Activated T-helper 1 cell treated with anti-CD3 and anti-CD28 coated beads, Interleukin-12 subunit alpha, Interleukin-12 subunit beta, Interleukin-2, Interleukin-4 antibody, amounts not matched to agents 30 ng/mL and 10 ng/mL and 1 ng/mL, durations not matched to agents 14 hours and 24 hours and 36 hours (primary cell): ENCODE measurements around the gene PLSCR4. TPM values are rescaled to one million over a fixed set of nuclear protein-coding genes. Genes with fewer than 3 reads are reported as not detected.

Experiments used
- DNase-seq: peaks from one replicate; pipeline ENCODE4 v3.0.0; 2021; ENCODE audit warnings: low spot score
- H3K27ac Mint-ChIP-seq: one replicate; pipeline ENCODE4 v1.8.0; 2021; ENCODE audit warnings: mild to moderate bottlenecking, mixed read lengths
- H3K27me3 Mint-ChIP-seq: one replicate; pipeline ENCODE4 v1.8.0; 2022; ENCODE audit warnings: mild to moderate bottlenecking, moderate library complexity, mixed read lengths; ENCODE audit not compliant: insufficient read depth
- H3K36me3 Mint-ChIP-seq: one replicate; pipeline ENCODE4 v1.8.0; 2021; ENCODE audit warnings: low read depth, mixed read lengths
- H3K4me1 Mint-ChIP-seq: one replicate; pipeline ENCODE4 v1.8.0; 2021; ENCODE audit warnings: low read depth, mixed read lengths
- H3K4me3 Mint-ChIP-seq: one replicate; pipeline ENCODE4 v1.8.0; 2021; ENCODE audit warnings: mild to moderate bottlenecking, moderate library complexity, mixed read lengths
- H3K9me3 Mint-ChIP-seq: one replicate; pipeline ENCODE4 v1.8.0; 2021; ENCODE audit warnings: mixed read lengths
- intact Hi-C: fragments of 100-400 bp; cut with micrococcal nuclease; formaldehyde crosslinking; loops from one replicate; pipeline ENCODE4 v1.15.1; 2024
- total RNA-seq: library from RNA; stranded (reverse); gene quantifications from 2 replicates; pipeline ENCODE4 v1.2.3, GENCODE V29; 2022

The PLSCR4 gene
- total RNA-seq, 1 donor from 2014 or later = not detected

DNA sequence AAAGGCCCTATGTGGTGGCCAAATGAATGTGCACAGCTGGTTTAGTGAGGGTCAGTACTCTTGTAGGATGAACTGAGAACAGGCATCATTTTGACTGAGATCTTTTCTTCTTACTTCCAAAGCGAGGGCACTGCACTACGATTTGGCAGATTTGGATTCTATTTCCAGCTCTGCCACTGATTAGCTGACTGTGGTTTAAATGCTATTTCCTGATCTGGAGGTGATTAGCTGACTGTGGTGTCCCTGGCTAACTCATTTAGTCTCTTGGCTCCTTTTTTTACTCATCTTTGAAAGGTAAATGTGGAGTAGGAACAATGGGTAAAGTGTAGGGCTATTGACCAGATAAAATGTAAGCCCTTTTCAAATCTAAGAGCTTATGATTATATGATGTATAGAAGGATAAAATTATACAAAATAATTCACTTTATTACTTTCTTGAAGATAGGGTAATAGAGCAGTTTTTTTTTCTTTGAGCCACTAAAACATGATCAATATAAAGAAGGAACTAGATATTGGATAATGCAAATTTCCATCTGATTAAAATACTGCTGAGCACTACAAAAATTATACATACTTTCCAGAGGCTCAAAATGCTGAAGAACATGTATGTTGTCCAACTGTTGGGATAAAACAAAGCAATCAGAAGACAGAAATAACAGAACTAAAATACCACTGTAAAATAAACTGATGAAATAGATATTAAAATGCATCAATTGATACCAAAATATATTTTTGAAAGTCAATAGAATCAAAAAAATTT is 50.3 kb downstream of the PLSCR4 start:
- Mint-ChIP-seq H3K4me1 (no peaks in the 10 kb centered on the region), H3K9me3 (no peaks in the 10 kb centered on the region), H3K27ac (no peak overlapping the region), H3K27me3 (peaks cover 16% of the 10 kb centered on the region), H3K36me3 (no peaks in the 10 kb centered on the region), H3K4me3 (no peak overlapping the region)
- DNase-seq = no peak
- intact Hi-C loops = no loop called here

GRCh38 chr3:146199762-146200161 is 51.1 kb downstream of the PLSCR4 start:
- H3K27me3 Mint-ChIP-seq = peaks cover 16% of the 10 kb centered on the region
- intact Hi-C loops = no loop called here
- no peak overlapping the region for H3K27ac Mint-ChIP-seq
- DNase-seq = no peak
- H3K4me3 Mint-ChIP-seq = no peak overlapping the region
- no peaks in the 10 kb centered on the region for H3K36me3 Mint-ChIP-seq
- H3K9me3 Mint-ChIP-seq = no peaks in the 10 kb centered on the region
- H3K4me1 Mint-ChIP-seq = no peaks in the 10 kb centered on the region

DNA sequence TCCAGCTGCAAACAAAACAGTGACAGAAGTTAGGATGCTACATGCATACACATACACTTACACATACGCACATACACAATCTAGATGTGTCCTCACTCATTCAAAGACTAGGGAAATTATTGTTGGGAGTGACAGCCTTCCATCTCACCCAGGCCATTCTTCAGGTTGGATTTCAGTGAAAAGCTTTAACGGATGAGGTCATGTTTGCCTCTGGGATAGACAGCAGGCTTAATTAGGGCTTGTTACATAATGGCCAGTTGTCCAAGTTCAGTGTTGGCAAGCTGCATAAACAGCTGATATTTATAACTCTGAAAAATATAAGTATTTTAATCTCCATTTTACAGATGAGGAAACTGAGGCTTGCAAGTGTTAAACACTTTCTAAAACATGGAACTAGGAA is 54.1 kb downstream of the PLSCR4 start:
- Mint-ChIP-seq H3K9me3 (no peaks in the 10 kb centered on the region), H3K27ac (no peak overlapping the region), H3K27me3 (peaks cover 12% of the 10 kb centered on the region), H3K36me3 (no peaks in the 10 kb centered on the region), H3K4me1 (no peaks in the 10 kb centered on the region), H3K4me3 (no peak overlapping the region)
- DNase-seq = no peak
- intact Hi-C loops = no loop called here

GRCh38 chr3:146195605-146196004 is 55.3 kb downstream of the PLSCR4 start:
- no peaks in the 10 kb centered on the region for H3K36me3 Mint-ChIP-seq

GRCh38 chr3:146195030-146195429 is 55.9 kb downstream of the PLSCR4 start:
- intact Hi-C loops = no loop called here
- H3K4me1 Mint-ChIP-seq = no peaks in the 10 kb centered on the region
- H3K9me3 Mint-ChIP-seq = no peaks in the 10 kb centered on the region
- H3K4me3 Mint-ChIP-seq = no peak overlapping the region
- H3K27me3 Mint-ChIP-seq = peaks cover 12% of the 10 kb centered on the region
- H3K27ac Mint-ChIP-seq = no peak overlapping the region
- H3K36me3 Mint-ChIP-seq = no peaks in the 10 kb centered on the region
- no peak for DNase-seq

More at GRCh38 chr3:146195605-146196004, 55.3 kb downstream of the PLSCR4 start:
- no peak for DNase-seq
- H3K27ac Mint-ChIP-seq = no peak overlapping the region
- peaks cover 12% of the 10 kb centered on the region for H3K27me3 Mint-ChIP-seq
- H3K4me1 Mint-ChIP-seq = no peaks in the 10 kb centered on the region
- H3K9me3 Mint-ChIP-seq = no peaks in the 10 kb centered on the region
- intact Hi-C loops = no loop called here
- no peak overlapping the region for H3K4me3 Mint-ChIP-seq

- Mint-ChIP-seq H3K9me3 (no peaks in the 10 kb centered on the region), H3K36me3 (no peaks in the 10 kb centered on the region), H3K4me1 (no peaks in the 10 kb centered on the region), H3K4me3 (no peak overlapping the region), H3K27me3 (peaks cover 11% of the 10 kb centered on the region), H3K27ac (no peak overlapping the region)
- intact Hi-C loops = no loop called here
- no peak for DNase-seq
Observed at GRCh38 chr3:146191051-146191450, 59.9 kb downstream of the PLSCR4 start.

GRCh38 chr3:146189519-146190173 is 61.3 kb downstream of the PLSCR4 start:
- H3K27ac Mint-ChIP-seq = no peak overlapping the region
- H3K9me3 Mint-ChIP-seq = no peaks in the 10 kb centered on the region
- H3K36me3 Mint-ChIP-seq = no peaks in the 10 kb centered on the region
- no peaks in the 10 kb centered on the region for H3K4me1 Mint-ChIP-seq
- no peak for DNase-seq
- peaks cover 13% of the 10 kb centered on the region for H3K27me3 Mint-ChIP-seq
- no peak overlapping the region for H3K4me3 Mint-ChIP-seq
- intact Hi-C loops = loop anchor here (1.0 kb wide), 2 partner anchors 388 to 452 kb away; no protein-coding TSS in a partner anchor

- intact Hi-C loops = loop anchor here (2.0 kb wide), 1 partner anchor 123 kb away; no protein-coding TSS in a partner anchor
- no peak overlapping the region for H3K4me3 Mint-ChIP-seq
- DNase-seq = no peak
- H3K27ac Mint-ChIP-seq = no peak overlapping the region
- no peaks in the 10 kb centered on the region for H3K4me1 Mint-ChIP-seq
- no peaks in the 10 kb centered on the region for H3K9me3 Mint-ChIP-seq
- peaks cover 13% of the 10 kb centered on the region for H3K27me3 Mint-ChIP-seq
- no peaks in the 10 kb centered on the region for H3K36me3 Mint-ChIP-seq
Observed at GRCh38 chr3:146187334-146187950, 63.5 kb downstream of the PLSCR4 start.

DNA sequence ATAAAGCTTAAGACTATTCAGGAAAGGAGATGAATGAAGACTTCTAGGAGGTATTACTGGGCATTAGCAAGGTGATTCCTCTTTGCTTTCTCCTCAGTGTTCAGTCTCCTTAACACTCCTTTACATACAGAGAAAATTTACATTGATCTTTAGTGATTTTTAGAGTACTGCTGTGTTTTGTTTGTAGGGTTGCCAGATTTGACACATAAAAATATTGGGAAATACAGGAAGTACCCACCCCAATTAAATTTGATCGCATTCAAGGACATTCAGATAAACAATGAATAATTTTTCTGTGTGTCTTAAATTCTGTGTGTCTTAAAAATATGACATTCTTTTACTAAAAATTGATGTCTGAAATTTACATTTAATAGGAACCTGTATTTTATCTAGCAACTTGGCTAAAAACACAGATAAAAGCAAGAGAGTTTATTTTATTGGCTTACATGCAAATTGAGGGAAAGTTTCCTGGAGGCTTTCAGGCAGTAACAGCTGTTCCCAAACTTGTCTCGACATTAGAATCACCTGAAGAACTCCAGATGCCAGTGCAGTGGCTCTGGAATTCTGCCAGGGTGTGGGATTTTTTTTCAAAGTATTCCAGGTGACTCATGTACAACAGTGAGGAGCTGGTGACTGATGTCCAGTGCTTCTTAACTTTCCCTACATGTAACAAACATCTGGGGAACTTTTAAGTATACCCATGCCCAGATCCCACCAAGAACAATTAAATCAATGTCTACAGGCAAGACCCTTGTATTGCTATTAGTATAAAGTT is 66.5 kb downstream of the PLSCR4 start:
- H3K27me3 Mint-ChIP-seq = peaks cover 12% of the 10 kb centered on the region
- intact Hi-C loops = no loop called here
- H3K4me3 Mint-ChIP-seq = no peak overlapping the region
- H3K4me1 Mint-ChIP-seq = no peaks in the 10 kb centered on the region
- H3K36me3 Mint-ChIP-seq = no peaks in the 10 kb centered on the region
- no peak overlapping the region for H3K27ac Mint-ChIP-seq
- DNase-seq = no peak
- H3K9me3 Mint-ChIP-seq = no peaks in the 10 kb centered on the region

- peaks cover 4% of the 10 kb centered on the region for H3K27me3 Mint-ChIP-seq
- no peaks in the 10 kb centered on the region for H3K9me3 Mint-ChIP-seq
- intact Hi-C loops = no loop called here
- no peak for DNase-seq
- no peak overlapping the region for H3K4me3 Mint-ChIP-seq
- no peaks in the 10 kb centered on the region for H3K4me1 Mint-ChIP-seq
- H3K36me3 Mint-ChIP-seq = no peaks in the 10 kb centered on the region
- no peak overlapping the region for H3K27ac Mint-ChIP-seq
Observed at GRCh38 chr3:146181216-146181615, 69.7 kb downstream of the PLSCR4 start.

- no peak for DNase-seq
- Mint-ChIP-seq H3K4me3 (no peak overlapping the region), H3K4me1 (no peaks in the 10 kb centered on the region), H3K36me3 (no peaks in the 10 kb centered on the region), H3K27me3 (peaks cover 1% of the 10 kb centered on the region), H3K9me3 (no peaks in the 10 kb centered on the region), H3K27ac (no peak overlapping the region)
- intact Hi-C loops = no loop called here
Observed at GRCh38 chr3:146180376-146180775, 70.5 kb downstream of the PLSCR4 start.

DNA sequence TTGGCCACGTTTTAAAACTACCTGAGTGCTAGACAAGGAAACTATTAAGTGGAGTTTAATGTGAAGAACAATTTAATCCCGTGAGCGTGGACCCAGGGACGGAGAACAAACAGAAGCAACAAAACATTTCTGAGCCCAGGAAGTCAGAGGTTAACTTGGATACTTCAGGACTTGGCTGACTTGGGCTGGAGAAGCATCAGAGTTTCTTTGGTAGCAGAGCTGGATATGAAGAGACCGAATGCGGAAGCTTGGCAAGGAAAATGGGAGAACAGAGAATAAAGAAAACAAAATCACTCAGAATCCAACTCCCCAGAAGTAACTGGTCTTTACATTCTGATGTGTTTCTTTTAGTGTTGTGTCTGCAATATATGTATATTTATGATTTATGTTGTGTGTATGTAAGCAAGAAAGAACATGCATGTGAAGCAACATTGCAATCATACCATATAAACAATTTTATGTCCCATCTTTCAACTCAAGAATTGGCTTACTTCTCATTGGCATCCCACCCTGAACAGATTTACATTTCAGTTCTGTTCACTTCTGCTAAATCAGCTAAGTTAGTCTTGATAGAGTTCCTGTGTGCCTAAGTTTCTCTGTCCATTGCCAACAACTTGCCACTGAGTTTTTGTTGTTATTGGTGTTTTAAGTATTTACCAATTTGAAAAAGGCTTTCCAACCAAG is 72.8 kb downstream of the PLSCR4 start:
- no peaks in the 10 kb centered on the region for H3K4me1 Mint-ChIP-seq
- no peaks in the 10 kb centered on the region for H3K9me3 Mint-ChIP-seq
- intact Hi-C loops = no loop called here
- H3K27me3 Mint-ChIP-seq = peaks cover 1% of the 10 kb centered on the region
- no peaks in the 10 kb centered on the region for H3K36me3 Mint-ChIP-seq
- no peak overlapping the region for H3K4me3 Mint-ChIP-seq
- DNase-seq = no peak
- no peak overlapping the region for H3K27ac Mint-ChIP-seq
